GM21423 (cell line): ENCODE data around the gene DNASE1.

ENCODE experiments used
- ATAC-seq: cut with Tn5 transposase; IDR thresholded peaks from one replicate; pipeline ENCODE4 v1.9.1; 2021; ENCODE audit warnings: mild to moderate bottlenecking, moderate library complexity; ENCODE audit not compliant: unreplicated experiment

DNASE1 gene

GRCh38 chr16:3661922-3662321 is 7.4 kb downstream of the DNASE1 start:
- ATAC-seq, result no peak

GRCh38 chr16:3662601-3663000 is 8.1 kb downstream of the DNASE1 start:
- no peak for ATAC-seq

- no peak for ATAC-seq
Measured at GRCh38 chr16:3664187-3664896, 9.9 kb downstream of the DNASE1 start.

GRCh38 chr16:3665508-3665907 is 11.0 kb downstream of the DNASE1 start:
- no peak for ATAC-seq

- ATAC-seq, result no peak
Measured at GRCh38 chr16:3668626-3669025, 14.1 kb downstream of the DNASE1 start.

- ATAC-seq, result no peak
Measured at GRCh38 chr16:3669082-3669481, 14.6 kb downstream of the DNASE1 start.

- no peak for ATAC-seq
Measured at GRCh38 chr16:3670711-3671110, 16.2 kb downstream of the DNASE1 start.

GRCh38 chr16:3671424-3671823 is 16.9 kb downstream of the DNASE1 start:
- no peak for ATAC-seq

GRCh38 chr16:3672571-3673041 is 18.1 kb downstream of the DNASE1 start:
- ATAC-seq, result no peak

GRCh38 chr16:3673201-3673600 is 18.7 kb downstream of the DNASE1 start:
- no peak for ATAC-seq

GRCh38 chr16:3673676-3674377 is 19.3 kb downstream of the DNASE1 start:
- ATAC-seq, result no peak

GRCh38 chr16:3674513-3675295 is 20.2 kb downstream of the DNASE1 start:
- ATAC-seq, result no peak

GRCh38 chr16:3675601-3676130 is 21.2 kb downstream of the DNASE1 start:
- no peak for ATAC-seq

- no peak for ATAC-seq
Measured at GRCh38 chr16:3677994-3678393, 23.5 kb downstream of the DNASE1 start.

GRCh38 chr16:3681206-3681605 is 26.7 kb downstream of the DNASE1 start:
- no peak for ATAC-seq

GRCh38 chr16:3687021-3687420 is 32.5 kb downstream of the DNASE1 start:
- ATAC-seq, result no peak

GRCh38 chr16:3687792-3688191 is 33.3 kb downstream of the DNASE1 start:
- ATAC-seq, result no peak

- ATAC-seq, result no peak
Measured at GRCh38 chr16:3689731-3690130, 35.2 kb downstream of the DNASE1 start.

GRCh38 chr16:3690470-3690928 is 36.0 kb downstream of the DNASE1 start:
- peak; percentile 78 for ATAC-seq

- ATAC-seq, result no peak
Measured at GRCh38 chr16:3690980-3691720, 36.7 kb downstream of the DNASE1 start.

GRCh38 chr16:3691761-3692160 is 37.3 kb downstream of the DNASE1 start:
- no peak for ATAC-seq
